Parathyroid adenoma (tissue), 2 donors: ENCODE measurements around the gene SSX4B.
"Not testable (repeated sequence)": the region's sequence is repeated elsewhere in the genome, so short reads cannot be mapped to it uniquely, and the experiment has no call there.

Source experiments
- H2AFZ ChIP-seq: fragments of 300-600 bp; sonication (generic); one replicate; pipeline ENCODE4 v1.7.0; 2017; ENCODE audit warnings: antibody characterized with exemption, mild to moderate bottlenecking
- H3K27ac ChIP-seq: fragments of 300-600 bp; sonication (generic); one replicate; pipeline ENCODE4 v1.7.0; 2017
- H3K27me3 ChIP-seq: fragments of 300-600 bp; sonication (generic); one replicate; pipeline ENCODE4 v1.7.0; 2017; ENCODE audit warnings: low read length; ENCODE audit not compliant: control insufficient read depth, insufficient read depth
- H3K36me3 ChIP-seq: fragments of 300-600 bp; sonication (generic); one replicate; pipeline ENCODE4 v1.7.0; 2017; ENCODE audit warnings: low read length; ENCODE audit not compliant: control insufficient read depth, insufficient read depth
- H3K4me1 ChIP-seq: fragments of 300-600 bp; sonication (generic); one replicate; pipeline ENCODE4 v1.7.0; 2017; ENCODE audit warnings: control low read depth
- H3K4me2 ChIP-seq: fragments of 300-600 bp; sonication (generic); one replicate; pipeline ENCODE4 v1.7.0; 2017; ENCODE audit warnings: low read length
- H3K4me3 ChIP-seq: fragments of 300-600 bp; sonication (generic); one replicate; pipeline ENCODE4 v1.7.0; 2017; ENCODE audit warnings: low read depth, low read length
- H3K79me2 ChIP-seq: fragments of 300-600 bp; sonication (generic); one replicate; pipeline ENCODE4 v1.7.0; 2017; ENCODE audit warnings: control low read depth
- H3K9ac ChIP-seq: fragments of 300-600 bp; sonication (generic); one replicate; pipeline ENCODE4 v1.7.0; 2017; ENCODE audit warnings: mild to moderate bottlenecking
- H3K9me3 ChIP-seq: fragments of 300-600 bp; sonication (generic); one replicate; pipeline ENCODE4 v1.7.0; 2017; ENCODE audit warnings: low read length; ENCODE audit not compliant: control insufficient read depth
- CTCF ChIP-seq: fragments of 300-600 bp; sonication (generic); IDR thresholded peaks from one replicate; pipeline ENCODE4 v1.7.0; 2017; ENCODE audit warnings: antibody characterized with exemption, mild to moderate bottlenecking
- donor health status: primary hyperparathyroidism.

SSX4B gene

GRCh38 chrX:48456628-48457331 lies 45.0 kb upstream of the SSX4B start:
- Histone ChIP-seq H3K27me3 (no peaks in the 10 kb centered on the region), H3K4me2 (no peak overlapping the region), H3K4me1 (no peaks in the 10 kb centered on the region), H3K4me3 (no peak overlapping the region), H3K9me3 (no peaks in the 10 kb centered on the region), H3K36me3 (no peaks in the 10 kb centered on the region), H3K27ac (no peak overlapping the region), H2AFZ (no peak overlapping the region), H3K9ac (no peak overlapping the region), H3K79me2 (no peaks in the 10 kb centered on the region)
- TF ChIP-seq CTCF, result no peak

- no peak overlapping the region for H3K9ac ChIP-seq
- no peak overlapping the region for H3K4me2 ChIP-seq
- no peaks in the 10 kb centered on the region for H3K9me3 ChIP-seq
- no peak overlapping the region for H3K4me3 ChIP-seq
- H3K79me2 ChIP-seq, result no peaks in the 10 kb centered on the region
- no peak for TF ChIP-seq CTCF
- no peaks in the 10 kb centered on the region for H3K36me3 ChIP-seq
- H3K27me3 ChIP-seq, result no peaks in the 10 kb centered on the region
- no peak overlapping the region for H2AFZ ChIP-seq
- H3K4me1 ChIP-seq, result no peaks in the 10 kb centered on the region
- H3K27ac ChIP-seq, result no peak overlapping the region
Measured at GRCh38 chrX:48451708-48452107, 39.9 kb upstream of the SSX4B start.

GRCh38 chrX:48450076-48450475 lies 38.3 kb upstream of the SSX4B start:
- H3K27me3 ChIP-seq, result no peaks in the 10 kb centered on the region

GRCh38 chrX:48447201-48447600 lies 35.4 kb upstream of the SSX4B start:
- H3K9ac ChIP-seq, H3K27me3 ChIP-seq, H3K79me2 ChIP-seq, H3K4me1 ChIP-seq, H3K36me3 ChIP-seq, H2AFZ ChIP-seq, H3K4me3 ChIP-seq, H3K27ac ChIP-seq, H3K4me2 ChIP-seq, H3K9me3 ChIP-seq: not testable (repeated sequence)

More at GRCh38 chrX:48450076-48450475, 38.3 kb upstream of the SSX4B start:
- Histone ChIP-seq H3K4me1 (no peaks in the 10 kb centered on the region), H3K4me3 (no peak overlapping the region), H3K4me2 (no peak overlapping the region), H3K27ac (no peak overlapping the region), H3K36me3 (no peaks in the 10 kb centered on the region), H2AFZ (no peak overlapping the region), H3K79me2 (no peaks in the 10 kb centered on the region), H3K9me3 (no peaks in the 10 kb centered on the region), H3K9ac (no peak overlapping the region)
- TF ChIP-seq CTCF, result no peak

GRCh38 chrX:48433713-48434112 lies 22.0 kb upstream of the SSX4B start:
- not testable (repeated sequence) for H3K79me2 ChIP-seq, H2AFZ ChIP-seq, H3K27me3 ChIP-seq, H3K27ac ChIP-seq, H3K4me1 ChIP-seq, H3K9me3 ChIP-seq, H3K4me2 ChIP-seq, H3K36me3 ChIP-seq, H3K4me3 ChIP-seq, H3K9ac ChIP-seq

- not testable (repeated sequence) for H3K27ac ChIP-seq, H3K4me1 ChIP-seq, H2AFZ ChIP-seq, H3K4me3 ChIP-seq, H3K4me2 ChIP-seq, H3K36me3 ChIP-seq, H3K79me2 ChIP-seq, H3K9me3 ChIP-seq, H3K9ac ChIP-seq, H3K27me3 ChIP-seq
Measured at GRCh38 chrX:48430166-48430565, 18.4 kb upstream of the SSX4B start.

- H3K4me3 ChIP-seq, H3K9ac ChIP-seq, H3K79me2 ChIP-seq, H2AFZ ChIP-seq, H3K27ac ChIP-seq, H3K4me2 ChIP-seq, H3K4me1 ChIP-seq, H3K9me3 ChIP-seq, H3K36me3 ChIP-seq, H3K27me3 ChIP-seq: not testable (repeated sequence)
Measured at GRCh38 chrX:48429606-48430005, 17.8 kb upstream of the SSX4B start.

- H3K9me3 ChIP-seq, H3K9ac ChIP-seq, H3K27ac ChIP-seq, H3K4me1 ChIP-seq, H3K4me2 ChIP-seq, H2AFZ ChIP-seq, H3K4me3 ChIP-seq, H3K79me2 ChIP-seq, H3K36me3 ChIP-seq, H3K27me3 ChIP-seq: not testable (repeated sequence)
Measured at GRCh38 chrX:48427027-48427716, 15.4 kb upstream of the SSX4B start.
